ENCODE data around the gene SMAD6. TPM values are rescaled to one million over a fixed set of nuclear protein-coding genes. Genes with fewer than 3 reads are reported as not detected.

Gene SMAD6
- total RNA-seq, 6 experiments from 2014 or later: 10.2 to 18.1 (median 16.4) TPM

GRCh38 chr15:66797921-66798320, 95.9 kb downstream of the SMAD6 start:
- no peak for DNase-seq
- H3K36me3 Mint-ChIP-seq (ENCODE audit: low read depth): no peaks in the 10 kb centered on the region
- no peak for TF ChIP-seq CTCF (IDR thresholded peaks at IDR 0.05)
- peaks cover 49% of the 10 kb centered on the region for H3K4me1 Mint-ChIP-seq (ENCODE audit: low read depth)
- H3K27ac Mint-ChIP-seq: peak overlapping the region; percentile 65
- H3K4me3 Mint-ChIP-seq: no peak overlapping the region
- H3K27me3 Mint-ChIP-seq (ENCODE audit: insufficient read depth): peaks cover 2% of the 10 kb centered on the region
- no peaks in the 10 kb centered on the region for H3K9me3 Mint-ChIP-seq

DNA sequence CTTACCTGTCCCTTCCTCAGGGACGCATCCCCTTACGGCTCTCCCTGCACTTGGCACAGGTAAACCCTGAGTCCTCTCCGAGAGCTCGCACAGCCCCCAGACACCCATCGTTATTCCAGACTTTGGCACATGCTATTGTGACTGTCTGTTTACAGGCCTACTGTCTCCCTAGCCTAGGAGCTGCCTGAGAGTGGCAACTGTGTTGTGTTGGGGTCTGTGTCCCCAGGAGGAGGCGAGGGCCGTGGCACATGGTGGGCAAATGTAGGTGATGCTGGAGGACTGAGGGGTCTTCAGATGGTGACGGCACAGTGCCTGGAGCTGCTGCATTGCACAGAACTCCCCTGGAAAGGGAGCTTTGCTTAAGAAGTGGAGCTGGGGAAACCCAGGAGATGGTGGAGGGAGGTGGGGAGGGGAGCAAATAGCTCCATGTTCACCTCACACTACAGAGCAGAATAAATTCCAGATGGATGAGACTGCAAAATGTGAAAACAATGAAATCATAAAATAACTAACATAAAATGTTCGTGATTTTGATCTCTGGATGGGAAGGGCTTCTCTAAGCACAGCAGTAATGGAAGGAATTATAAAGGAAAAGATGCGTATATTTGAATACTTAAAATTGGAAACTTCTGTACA, 96.5 kb downstream of the SMAD6 start:
- TF ChIP-seq CTCF (IDR thresholded peaks at IDR 0.05): no peak
- H3K27ac Mint-ChIP-seq: peak overlapping the region; percentile 65
- H3K27me3 Mint-ChIP-seq (ENCODE audit: insufficient read depth): peaks cover 2% of the 10 kb centered on the region
- H3K4me3 Mint-ChIP-seq: peak overlapping the region; percentile 55
- H3K4me1 Mint-ChIP-seq (ENCODE audit: low read depth): peaks cover 55% of the 10 kb centered on the region
- no peaks in the 10 kb centered on the region for H3K36me3 Mint-ChIP-seq (ENCODE audit: low read depth)
- DNase-seq: peak; percentile 53
- H3K9me3 Mint-ChIP-seq: no peaks in the 10 kb centered on the region

DNA sequence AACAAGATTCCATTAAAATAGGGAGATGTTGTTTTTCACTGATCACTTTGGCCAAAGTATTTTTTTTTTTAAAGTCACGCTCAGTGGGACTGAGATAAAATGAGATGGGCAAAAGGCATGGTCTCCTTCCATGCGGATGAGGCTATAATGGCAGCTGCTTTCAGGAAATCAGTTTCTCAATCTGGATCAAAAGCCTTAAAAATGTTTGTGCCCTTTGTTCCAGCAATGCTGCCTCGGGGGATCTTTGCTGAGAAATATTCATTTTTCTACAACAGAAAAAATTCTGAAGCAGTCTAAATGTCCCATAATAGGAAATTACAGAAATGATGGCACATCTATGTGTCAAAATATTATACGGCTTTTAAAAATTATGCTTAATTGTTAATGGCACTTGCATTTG, 97.2 kb downstream of the SMAD6 start:
- H3K27me3 Mint-ChIP-seq (ENCODE audit: insufficient read depth): peaks cover 2% of the 10 kb centered on the region
- DNase-seq: no peak
- no peaks in the 10 kb centered on the region for H3K36me3 Mint-ChIP-seq (ENCODE audit: low read depth)
- H3K4me3 Mint-ChIP-seq: peak overlapping the region; percentile 55
- H3K9me3 Mint-ChIP-seq: no peaks in the 10 kb centered on the region
- peak overlapping the region; percentile 65 for H3K27ac Mint-ChIP-seq
- no peak for TF ChIP-seq CTCF (IDR thresholded peaks at IDR 0.05)
- H3K4me1 Mint-ChIP-seq (ENCODE audit: low read depth): peaks cover 62% of the 10 kb centered on the region

DNA sequence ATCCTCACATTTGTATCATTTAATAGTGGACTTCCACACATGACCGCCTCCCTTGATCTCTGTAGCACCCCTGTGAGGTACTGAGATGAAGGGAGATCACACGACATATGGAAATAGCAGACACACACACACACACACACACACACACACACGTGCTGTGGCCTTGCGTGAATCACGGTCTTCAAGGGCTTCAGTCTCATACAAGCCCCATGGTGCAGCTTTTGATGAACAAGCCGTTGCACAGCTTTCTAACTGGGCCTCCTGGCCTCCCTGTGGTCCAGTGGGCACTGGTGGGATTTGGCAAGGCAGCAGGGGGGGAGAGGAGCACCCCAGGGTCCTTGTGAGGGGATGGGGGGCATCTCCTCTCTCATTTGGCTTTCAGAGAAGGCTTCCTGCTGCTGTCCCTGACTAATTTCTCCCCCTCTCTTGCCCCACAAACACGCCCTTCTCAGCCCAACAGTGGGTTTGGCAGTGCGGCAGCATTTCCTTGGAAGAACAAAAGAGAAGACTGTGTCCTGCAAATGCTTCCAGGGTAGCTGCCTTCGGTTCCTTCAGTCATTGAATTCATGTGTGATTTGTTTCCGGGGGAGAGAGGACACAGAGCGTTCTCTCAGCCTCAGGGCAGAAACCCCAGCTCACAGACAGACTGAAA, 98.7 kb downstream of the SMAD6 start:
- Mint-ChIP-seq H3K27ac (peak overlapping the region; percentile 77), H3K36me3 (ENCODE audit: low read depth) (peaks cover 7% of the 10 kb centered on the region; the same call in 1 of the 2 replicates), H3K27me3 (ENCODE audit: insufficient read depth) (peaks cover 2% of the 10 kb centered on the region), H3K9me3 (no peaks in the 10 kb centered on the region), H3K4me3 (no peak overlapping the region), H3K4me1 (ENCODE audit: low read depth) (peaks cover 75% of the 10 kb centered on the region)
- TF ChIP-seq CTCF (IDR thresholded peaks at IDR 0.05): no peak
- DNase-seq: no peak

GRCh38 chr15:66801266-66801665, 99.2 kb downstream of the SMAD6 start:
- TF ChIP-seq CTCF (IDR thresholded peaks at IDR 0.05): no peak
- Mint-ChIP-seq H3K27ac (peak overlapping the region; percentile 97), H3K27me3 (ENCODE audit: insufficient read depth) (peaks cover 2% of the 10 kb centered on the region), H3K36me3 (ENCODE audit: low read depth) (peaks cover 12% of the 10 kb centered on the region; the same call in 1 of the 2 replicates), H3K4me1 (ENCODE audit: low read depth) (peaks cover 76% of the 10 kb centered on the region), H3K4me3 (no peak overlapping the region), H3K9me3 (no peaks in the 10 kb centered on the region)
- no peak for DNase-seq
